Stimulated activated naive CD8-positive, alpha-beta T cell treated with anti-CD3 and anti-CD28 coated beads, Interleukin-15, Interleukin-2, amounts not matched to agents 100 ng/mL and 50 ng/mL, for 24 hours (primary cell): ENCODE measurements around the gene SERPINE1.
"Not testable (repeated sequence)": the region's sequence is repeated elsewhere in the genome, so short reads cannot be mapped to it uniquely, and the experiment has no call there.

Experiments
- H3K27ac Mint-ChIP-seq: one replicate; pipeline ENCODE4 v1.8.0; 2021; ENCODE audit warnings: mild to moderate bottlenecking, mixed read lengths
- H3K27me3 Mint-ChIP-seq: one replicate; pipeline ENCODE4 v1.8.0; 2021; ENCODE audit warnings: mixed read lengths
- H3K36me3 Mint-ChIP-seq: one replicate; pipeline ENCODE4 v1.8.0; 2021; ENCODE audit warnings: low read depth, mixed read lengths
- H3K4me1 Mint-ChIP-seq: one replicate; pipeline ENCODE4 v1.8.0; 2021; ENCODE audit warnings: low read depth, mixed read lengths
- H3K4me3 Mint-ChIP-seq: one replicate; pipeline ENCODE4 v1.8.0; 2021; ENCODE audit warnings: mild to moderate bottlenecking, mixed read lengths
- H3K9me3 Mint-ChIP-seq: one replicate; pipeline ENCODE4 v1.8.0; 2021; ENCODE audit warnings: mixed read lengths

SERPINE1 gene

GRCh38 chr7:101125989-101126650 is 784 bp upstream of the SERPINE1 start:
- peaks cover 39% of the 10 kb centered on the region for H3K4me1 Mint-ChIP-seq
- H3K9me3 Mint-ChIP-seq = no peaks in the 10 kb centered on the region
- H3K36me3 Mint-ChIP-seq = no peaks in the 10 kb centered on the region
- peaks cover 45% of the 10 kb centered on the region for H3K27me3 Mint-ChIP-seq
- H3K27ac Mint-ChIP-seq = no peak overlapping the region
- H3K4me3 Mint-ChIP-seq = no peak overlapping the region

- Mint-ChIP-seq H3K27ac (no peak overlapping the region), H3K9me3 (no peaks in the 10 kb centered on the region), H3K27me3 (peaks cover 37% of the 10 kb centered on the region), H3K36me3 (no peaks in the 10 kb centered on the region), H3K4me3 (no peak overlapping the region), H3K4me1 (peaks cover 31% of the 10 kb centered on the region)
Observed at GRCh38 chr7:101127460-101128039, 646 bp downstream of the SERPINE1 start.

GRCh38 chr7:101128040-101128834 is 1.3 kb downstream of the SERPINE1 start:
- H3K27ac Mint-ChIP-seq = no peak overlapping the region
- no peak overlapping the region for H3K4me3 Mint-ChIP-seq
- no peaks in the 10 kb centered on the region for H3K36me3 Mint-ChIP-seq
- no peaks in the 10 kb centered on the region for H3K9me3 Mint-ChIP-seq
- peaks cover 31% of the 10 kb centered on the region for H3K4me1 Mint-ChIP-seq
- peaks cover 35% of the 10 kb centered on the region for H3K27me3 Mint-ChIP-seq

GRCh38 chr7:101129603-101130117 is 2.8 kb downstream of the SERPINE1 start:
- Mint-ChIP-seq H3K27me3 (peaks cover 36% of the 10 kb centered on the region), H3K4me1 (peaks cover 42% of the 10 kb centered on the region), H3K9me3 (no peaks in the 10 kb centered on the region), H3K4me3 (no peak overlapping the region), H3K36me3 (no peaks in the 10 kb centered on the region), H3K27ac (no peak overlapping the region)

GRCh38 chr7:101132626-101133600 is 6.0 kb downstream of the SERPINE1 start:
- not testable (repeated sequence) for H3K27ac Mint-ChIP-seq, H3K4me3 Mint-ChIP-seq, H3K9me3 Mint-ChIP-seq, H3K36me3 Mint-ChIP-seq
- peaks cover 26% of the 10 kb centered on the region for H3K27me3 Mint-ChIP-seq
- H3K4me1 Mint-ChIP-seq = peaks cover 34% of the 10 kb centered on the region

GRCh38 chr7:101133621-101134398 is 6.9 kb downstream of the SERPINE1 start:
- Mint-ChIP-seq H3K27me3 (peaks cover 21% of the 10 kb centered on the region), H3K4me1 (peaks cover 43% of the 10 kb centered on the region), H3K36me3 (no peaks in the 10 kb centered on the region), H3K27ac (no peak overlapping the region), H3K4me3 (no peak overlapping the region), H3K9me3 (no peaks in the 10 kb centered on the region)

- Mint-ChIP-seq H3K4me3 (no peak overlapping the region), H3K9me3 (no peaks in the 10 kb centered on the region), H3K27me3 (peaks cover 21% of the 10 kb centered on the region), H3K36me3 (no peaks in the 10 kb centered on the region), H3K27ac (no peak overlapping the region), H3K4me1 (peaks cover 50% of the 10 kb centered on the region)
Observed at GRCh38 chr7:101134399-101134980, 7.6 kb downstream of the SERPINE1 start.

- H3K4me1 Mint-ChIP-seq = peaks cover 72% of the 10 kb centered on the region
- H3K9me3 Mint-ChIP-seq = no peaks in the 10 kb centered on the region
- H3K4me3 Mint-ChIP-seq = peak overlapping the region; percentile 25
- H3K27me3 Mint-ChIP-seq = peaks cover 14% of the 10 kb centered on the region
- peak overlapping the region; percentile 81 for H3K27ac Mint-ChIP-seq
- no peaks in the 10 kb centered on the region for H3K36me3 Mint-ChIP-seq
Observed at GRCh38 chr7:101137651-101138212, 10.8 kb downstream of the SERPINE1 start.

- Mint-ChIP-seq H3K27ac (peak overlapping the region; percentile 81), H3K4me3 (peak overlapping the region; percentile 53), H3K27me3 (peaks cover 11% of the 10 kb centered on the region), H3K36me3 (no peaks in the 10 kb centered on the region), H3K9me3 (no peaks in the 10 kb centered on the region), H3K4me1 (peaks cover 70% of the 10 kb centered on the region)
Observed at GRCh38 chr7:101138213-101138870, 11.4 kb downstream of the SERPINE1 start.

- H3K27ac Mint-ChIP-seq = no peak overlapping the region
- H3K27me3 Mint-ChIP-seq = peaks cover 17% of the 10 kb centered on the region
- peaks cover 52% of the 10 kb centered on the region for H3K4me1 Mint-ChIP-seq
- H3K9me3 Mint-ChIP-seq = no peaks in the 10 kb centered on the region
- no peaks in the 10 kb centered on the region for H3K36me3 Mint-ChIP-seq
- no peak overlapping the region for H3K4me3 Mint-ChIP-seq
Observed at GRCh38 chr7:101140339-101140699, 13.4 kb downstream of the SERPINE1 start.

GRCh38 chr7:101140746-101141382 is 14.0 kb downstream of the SERPINE1 start:
- H3K27me3 Mint-ChIP-seq = peaks cover 16% of the 10 kb centered on the region
- H3K27ac Mint-ChIP-seq = no peak overlapping the region
- no peaks in the 10 kb centered on the region for H3K9me3 Mint-ChIP-seq
- no peak overlapping the region for H3K4me3 Mint-ChIP-seq
- peaks cover 51% of the 10 kb centered on the region for H3K4me1 Mint-ChIP-seq
- no peaks in the 10 kb centered on the region for H3K36me3 Mint-ChIP-seq

- Mint-ChIP-seq H3K9me3 (no peaks in the 10 kb centered on the region), H3K27me3 (peaks cover 31% of the 10 kb centered on the region), H3K4me3 (no peak overlapping the region), H3K4me1 (peaks cover 21% of the 10 kb centered on the region), H3K36me3 (no peaks in the 10 kb centered on the region), H3K27ac (no peak overlapping the region)
Observed at GRCh38 chr7:101151908-101152651, 25.2 kb downstream of the SERPINE1 start.
